Hepatocyte (in vitro differentiated cells): ENCODE data around the gene OR51T1.

Experiments
- EZH2 ChIP-seq: fragments of 200-600 bp; sonication (generic); IDR thresholded peaks from 2 replicates; pipeline ENCODE4 v1.6.1; 2016; ENCODE audit warnings: antibody characterized with exemption, mild to moderate bottlenecking, borderline replicate concordance
- EZH2phosphoT487 ChIP-seq: fragments of 200-600 bp; sonication (generic); IDR thresholded peaks from one replicate; pipeline ENCODE4 v1.6.1; 2018; ENCODE audit warnings: antibody characterized with exemption, mild to moderate bottlenecking, low read depth, moderate library complexity; ENCODE audit not compliant: unreplicated experiment, severe bottlenecking
- TF ChIP-seq, protein P1 (sequence below): fragments of 200-600 bp; sonication (generic); IDR thresholded peaks from 2 replicates; pipeline ENCODE4 v1.5.1; 2016; ENCODE audit warnings: antibody characterized with exemption, mild to moderate bottlenecking; ENCODE audit not compliant: poor library complexity

- TF ChIP-seq, protein P1, sequence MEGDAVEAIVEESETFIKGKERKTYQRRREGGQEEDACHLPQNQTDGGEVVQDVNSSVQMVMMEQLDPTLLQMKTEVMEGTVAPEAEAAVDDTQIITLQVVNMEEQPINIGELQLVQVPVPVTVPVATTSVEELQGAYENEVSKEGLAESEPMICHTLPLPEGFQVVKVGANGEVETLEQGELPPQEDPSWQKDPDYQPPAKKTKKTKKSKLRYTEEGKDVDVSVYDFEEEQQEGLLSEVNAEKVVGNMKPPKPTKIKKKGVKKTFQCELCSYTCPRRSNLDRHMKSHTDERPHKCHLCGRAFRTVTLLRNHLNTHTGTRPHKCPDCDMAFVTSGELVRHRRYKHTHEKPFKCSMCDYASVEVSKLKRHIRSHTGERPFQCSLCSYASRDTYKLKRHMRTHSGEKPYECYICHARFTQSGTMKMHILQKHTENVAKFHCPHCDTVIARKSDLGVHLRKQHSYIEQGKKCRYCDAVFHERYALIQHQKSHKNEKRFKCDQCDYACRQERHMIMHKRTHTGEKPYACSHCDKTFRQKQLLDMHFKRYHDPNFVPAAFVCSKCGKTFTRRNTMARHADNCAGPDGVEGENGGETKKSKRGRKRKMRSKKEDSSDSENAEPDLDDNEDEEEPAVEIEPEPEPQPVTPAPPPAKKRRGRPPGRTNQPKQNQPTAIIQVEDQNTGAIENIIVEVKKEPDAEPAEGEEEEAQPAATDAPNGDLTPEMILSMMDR: no peak
- TF ChIP-seq EZH2 (no peak), EZH2phosphoT487 (no peak)
These were observed 32.7 kb upstream of the OR51T1 start, which contains the start of gene OR51S1 for GRCh38 chr11:4848908-4849532.
